HAP-1 (cell line): ENCODE measurements around the gene TBC1D22A.

Experiments used
- DNase-seq, 2 experiments: peaks; one replicate each; pipeline ENCODE4 v3.0.0-alpha.2; 2016 to 2020; ENCODE audit warnings: low spot score in 2 of 2
- H3K27me3 ChIP-seq: fragments of 250-450 bp; sonication (Bioruptor Pico); 2 replicates; pipeline ENCODE4 v1.5.1; 2020; ENCODE audit warnings: low read depth, mild to moderate bottlenecking, moderate library complexity
- H3K36me3 ChIP-seq: fragments of 250-450 bp; sonication (Bioruptor Pico); replicated peaks from 2 replicates; pipeline ENCODE4 v1.5.1; 2020; ENCODE audit warnings: mild to moderate bottlenecking
- H3K4me1 ChIP-seq: fragments of 250-450 bp; sonication (Bioruptor Pico); 2 replicates; pipeline ENCODE4 v1.5.1; 2020; ENCODE audit warnings: mild to moderate bottlenecking
- H3K4me3 ChIP-seq: fragments of 250-450 bp; sonication (Bioruptor Pico); 2 replicates; pipeline ENCODE4 v1.5.1; 2020; ENCODE audit warnings: mild to moderate bottlenecking, moderate library complexity
- H3K9me3 ChIP-seq: fragments of 250-450 bp; sonication (Bioruptor Pico); 2 replicates; pipeline ENCODE4 v1.5.1; 2020; ENCODE audit warnings: mild to moderate bottlenecking, moderate library complexity
- in situ Hi-C: fragments of 300-500 bp; cut with MboI; formaldehyde crosslinking; loops from 3 replicates; pipeline ENCODE4 v1.14.3; 2020; ENCODE audit warnings: low sequenced_read_pairs, inconsistent platforms, mixed read lengths

The TBC1D22A gene

GRCh38 chr22:47150426-47150825, 388.0 kb downstream of the TBC1D22A start:
- in situ Hi-C loops = no loop called here
- Histone ChIP-seq H3K9me3 (no peaks in the 10 kb centered on the region), H3K36me3 (no peaks in the 10 kb centered on the region), H3K4me1 (no peaks in the 10 kb centered on the region), H3K4me3 (no peak overlapping the region), H3K27me3 (no peaks in the 10 kb centered on the region)
- no peak for DNase-seq

- H3K4me3 ChIP-seq = no peak overlapping the region
- DNase-seq = no peak
- no peaks in the 10 kb centered on the region for H3K4me1 ChIP-seq
- in situ Hi-C loops = no loop called here
- H3K36me3 ChIP-seq = no peaks in the 10 kb centered on the region
- no peaks in the 10 kb centered on the region for H3K9me3 ChIP-seq
- H3K27me3 ChIP-seq = no peaks in the 10 kb centered on the region
Measured at GRCh38 chr22:47151064-47151463, 388.6 kb downstream of the TBC1D22A start.

- Histone ChIP-seq H3K4me1 (no peaks in the 10 kb centered on the region), H3K4me3 (no peak overlapping the region), H3K36me3 (no peaks in the 10 kb centered on the region), H3K27me3 (no peaks in the 10 kb centered on the region), H3K9me3 (no peaks in the 10 kb centered on the region)
- in situ Hi-C loops = no loop called here
- no peak for DNase-seq
Measured at GRCh38 chr22:47151490-47151889, 389.0 kb downstream of the TBC1D22A start.

- no peaks in the 10 kb centered on the region for H3K27me3 ChIP-seq
- in situ Hi-C loops = no loop called here
- H3K4me3 ChIP-seq = no peak overlapping the region
- DNase-seq = no peak
- no peaks in the 10 kb centered on the region for H3K4me1 ChIP-seq
- H3K36me3 ChIP-seq = no peaks in the 10 kb centered on the region
- H3K9me3 ChIP-seq = no peaks in the 10 kb centered on the region
Measured at GRCh38 chr22:47152236-47152635, 389.8 kb downstream of the TBC1D22A start.

GRCh38 chr22:47152938-47153337, 390.5 kb downstream of the TBC1D22A start:
- Histone ChIP-seq H3K4me3 (no peak overlapping the region), H3K36me3 (no peaks in the 10 kb centered on the region), H3K9me3 (no peaks in the 10 kb centered on the region), H3K27me3 (no peaks in the 10 kb centered on the region), H3K4me1 (no peaks in the 10 kb centered on the region)
- in situ Hi-C loops = no loop called here
- no peak for DNase-seq

- in situ Hi-C loops = no loop called here
- no peaks in the 10 kb centered on the region for H3K27me3 ChIP-seq
- H3K36me3 ChIP-seq = no peaks in the 10 kb centered on the region
- no peaks in the 10 kb centered on the region for H3K4me1 ChIP-seq
- no peak overlapping the region for H3K4me3 ChIP-seq
- DNase-seq = no peak
- no peaks in the 10 kb centered on the region for H3K9me3 ChIP-seq
Measured at GRCh38 chr22:47153854-47154525, 391.5 kb downstream of the TBC1D22A start.

- in situ Hi-C loops = no loop called here
- DNase-seq = no peak
- H3K9me3 ChIP-seq = no peaks in the 10 kb centered on the region
- no peaks in the 10 kb centered on the region for H3K27me3 ChIP-seq
- no peaks in the 10 kb centered on the region for H3K36me3 ChIP-seq
- H3K4me3 ChIP-seq = no peak overlapping the region
- no peaks in the 10 kb centered on the region for H3K4me1 ChIP-seq
Measured at GRCh38 chr22:47154621-47155081, 392.2 kb downstream of the TBC1D22A start.

- Histone ChIP-seq H3K4me1 (no peaks in the 10 kb centered on the region), H3K36me3 (no peaks in the 10 kb centered on the region), H3K4me3 (no peak overlapping the region), H3K9me3 (no peaks in the 10 kb centered on the region), H3K27me3 (no peaks in the 10 kb centered on the region)
- in situ Hi-C loops = no loop called here
- no peak for DNase-seq
Measured at GRCh38 chr22:47155131-47155885, 392.9 kb downstream of the TBC1D22A start.

- Histone ChIP-seq H3K36me3 (no peaks in the 10 kb centered on the region), H3K4me3 (no peak overlapping the region), H3K27me3 (no peaks in the 10 kb centered on the region), H3K4me1 (no peaks in the 10 kb centered on the region), H3K9me3 (no peaks in the 10 kb centered on the region)
- in situ Hi-C loops = no loop called here
- no peak for DNase-seq
Measured at GRCh38 chr22:47155912-47156311, 393.5 kb downstream of the TBC1D22A start.

- no peaks in the 10 kb centered on the region for H3K9me3 ChIP-seq
- no peak for DNase-seq
- no peaks in the 10 kb centered on the region for H3K36me3 ChIP-seq
- no peak overlapping the region for H3K4me3 ChIP-seq
- H3K27me3 ChIP-seq = no peaks in the 10 kb centered on the region
- H3K4me1 ChIP-seq = no peaks in the 10 kb centered on the region
- in situ Hi-C loops = no loop called here
Measured at GRCh38 chr22:47156352-47157092, 394.1 kb downstream of the TBC1D22A start.

GRCh38 chr22:47157093-47157420, 394.6 kb downstream of the TBC1D22A start:
- Histone ChIP-seq H3K27me3 (no peaks in the 10 kb centered on the region), H3K9me3 (no peaks in the 10 kb centered on the region), H3K4me3 (no peak overlapping the region), H3K4me1 (no peaks in the 10 kb centered on the region), H3K36me3 (no peaks in the 10 kb centered on the region)
- in situ Hi-C loops = no loop called here
- DNase-seq = no peak

GRCh38 chr22:47157486-47158270, 395.2 kb downstream of the TBC1D22A start:
- H3K4me1 ChIP-seq = no peaks in the 10 kb centered on the region
- H3K9me3 ChIP-seq = no peaks in the 10 kb centered on the region
- no peaks in the 10 kb centered on the region for H3K27me3 ChIP-seq
- H3K4me3 ChIP-seq = no peak overlapping the region
- in situ Hi-C loops = no loop called here
- no peaks in the 10 kb centered on the region for H3K36me3 ChIP-seq
- no peak for DNase-seq

GRCh38 chr22:47158457-47158856, 396.0 kb downstream of the TBC1D22A start:
- H3K36me3 ChIP-seq = no peaks in the 10 kb centered on the region
- no peaks in the 10 kb centered on the region for H3K4me1 ChIP-seq
- no peak for DNase-seq
- in situ Hi-C loops = no loop called here
- H3K4me3 ChIP-seq = no peak overlapping the region
- H3K27me3 ChIP-seq = no peaks in the 10 kb centered on the region
- no peaks in the 10 kb centered on the region for H3K9me3 ChIP-seq
